HEK293 (cell line): ENCODE results near the gene SLC9A5.

Experiments
- FEZF1 ChIP-seq: fragments of 450-650 bp; formaldehyde crosslinking; IDR thresholded peaks from 2 replicates; pipeline ENCODE4 v1.5.1; 2016; ENCODE audit warnings: missing biosample characterization, missing genetic modification characterization
- PBX3 ChIP-seq: sonication (generic); formaldehyde crosslinking; IDR thresholded peaks from 2 replicates; pipeline ENCODE4 v1.8.1; 2022; ENCODE audit warnings: mild to moderate bottlenecking, moderate library complexity, missing genetic modification reagents
- REST ChIP-seq: fragments of 450-650 bp; formaldehyde crosslinking; IDR thresholded peaks from 2 replicates; pipeline ENCODE4 v1.5.1; 2016; ENCODE audit warnings: missing biosample characterization, missing genetic modification characterization
- ZBTB21 ChIP-seq: fragments of 450-650 bp; formaldehyde crosslinking; IDR thresholded peaks from 2 replicates; pipeline ENCODE4 v1.5.1; 2017; ENCODE audit warnings: missing biosample characterization, missing genetic modification characterization
- ZBTB49 ChIP-seq: fragments of 450-650 bp; formaldehyde crosslinking; IDR thresholded peaks from 2 replicates; pipeline ENCODE4 v1.5.1; 2016; ENCODE audit warnings: missing biosample characterization, missing genetic modification characterization, low read depth
- ZNF335 ChIP-seq: fragments of 450-650 bp; formaldehyde crosslinking; conservative IDR thresholded peaks from 2 replicates; pipeline ENCODE4 v1.5.1; 2016; ENCODE audit warnings: missing biosample characterization, missing genetic modification characterization
- ZNF529 ChIP-seq: fragments of 450-650 bp; formaldehyde crosslinking; IDR thresholded peaks from 2 replicates; pipeline ENCODE4 v1.5.1; 2017; ENCODE audit warnings: missing genetic modification characterization, missing biosample characterization; ENCODE audit not compliant: insufficient replicate concordance
- ZNF629 ChIP-seq: fragments of 450-650 bp; formaldehyde crosslinking; IDR thresholded peaks from 2 replicates; pipeline ENCODE4 v1.5.1; 2017; ENCODE audit warnings: missing biosample characterization, missing genetic modification characterization
- ZNF660 ChIP-seq: fragments of 450-650 bp; IDR thresholded peaks from 2 replicates; pipeline ENCODE4 v1.5.1; 2018; ENCODE audit warnings: missing biosample characterization, mild to moderate bottlenecking, missing genetic modification characterization
- ZNF670 ChIP-seq: fragments of 450-650 bp; formaldehyde crosslinking; IDR thresholded peaks from 2 replicates; pipeline ENCODE4 v1.5.1; 2016; ENCODE audit warnings: missing biosample characterization, missing genetic modification characterization, low read depth
- TF ChIP-seq, protein P1 (sequence below): fragments of 450-650 bp; formaldehyde crosslinking; IDR thresholded peaks from 2 replicates; pipeline ENCODE4 v1.5.1; 2016; ENCODE audit warnings: missing biosample characterization, missing genetic modification characterization

GRCh38 chr16:67242138-67242730 lies 6.5 kb upstream of the SLC9A5 start:
- TF ChIP-seq ZNF670 (tag by site-specific recombination) (no peak), REST (tag by site-specific recombination) (no peak), ZBTB49 (no peak), ZNF335 (tag by site-specific recombination) (no peak), ZNF660 (tag by site-specific recombination) (no peak), PBX3 (CRISPR knock-in tag) (no peak), ZNF529 (tag by site-specific recombination) (no peak), ZBTB21 (tag by site-specific recombination) (no peak), ZNF629 (no peak), FEZF1 (no peak)
- TF ChIP-seq, protein P1, sequence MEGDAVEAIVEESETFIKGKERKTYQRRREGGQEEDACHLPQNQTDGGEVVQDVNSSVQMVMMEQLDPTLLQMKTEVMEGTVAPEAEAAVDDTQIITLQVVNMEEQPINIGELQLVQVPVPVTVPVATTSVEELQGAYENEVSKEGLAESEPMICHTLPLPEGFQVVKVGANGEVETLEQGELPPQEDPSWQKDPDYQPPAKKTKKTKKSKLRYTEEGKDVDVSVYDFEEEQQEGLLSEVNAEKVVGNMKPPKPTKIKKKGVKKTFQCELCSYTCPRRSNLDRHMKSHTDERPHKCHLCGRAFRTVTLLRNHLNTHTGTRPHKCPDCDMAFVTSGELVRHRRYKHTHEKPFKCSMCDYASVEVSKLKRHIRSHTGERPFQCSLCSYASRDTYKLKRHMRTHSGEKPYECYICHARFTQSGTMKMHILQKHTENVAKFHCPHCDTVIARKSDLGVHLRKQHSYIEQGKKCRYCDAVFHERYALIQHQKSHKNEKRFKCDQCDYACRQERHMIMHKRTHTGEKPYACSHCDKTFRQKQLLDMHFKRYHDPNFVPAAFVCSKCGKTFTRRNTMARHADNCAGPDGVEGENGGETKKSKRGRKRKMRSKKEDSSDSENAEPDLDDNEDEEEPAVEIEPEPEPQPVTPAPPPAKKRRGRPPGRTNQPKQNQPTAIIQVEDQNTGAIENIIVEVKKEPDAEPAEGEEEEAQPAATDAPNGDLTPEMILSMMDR, result no peak
